ENCODE measurements around the gene SRP72.
"Not testable (repeated sequence)": the region's sequence is repeated elsewhere in the genome, so short reads cannot be mapped to it uniquely, and the experiment has no call there.

Gene SRP72

DNA sequence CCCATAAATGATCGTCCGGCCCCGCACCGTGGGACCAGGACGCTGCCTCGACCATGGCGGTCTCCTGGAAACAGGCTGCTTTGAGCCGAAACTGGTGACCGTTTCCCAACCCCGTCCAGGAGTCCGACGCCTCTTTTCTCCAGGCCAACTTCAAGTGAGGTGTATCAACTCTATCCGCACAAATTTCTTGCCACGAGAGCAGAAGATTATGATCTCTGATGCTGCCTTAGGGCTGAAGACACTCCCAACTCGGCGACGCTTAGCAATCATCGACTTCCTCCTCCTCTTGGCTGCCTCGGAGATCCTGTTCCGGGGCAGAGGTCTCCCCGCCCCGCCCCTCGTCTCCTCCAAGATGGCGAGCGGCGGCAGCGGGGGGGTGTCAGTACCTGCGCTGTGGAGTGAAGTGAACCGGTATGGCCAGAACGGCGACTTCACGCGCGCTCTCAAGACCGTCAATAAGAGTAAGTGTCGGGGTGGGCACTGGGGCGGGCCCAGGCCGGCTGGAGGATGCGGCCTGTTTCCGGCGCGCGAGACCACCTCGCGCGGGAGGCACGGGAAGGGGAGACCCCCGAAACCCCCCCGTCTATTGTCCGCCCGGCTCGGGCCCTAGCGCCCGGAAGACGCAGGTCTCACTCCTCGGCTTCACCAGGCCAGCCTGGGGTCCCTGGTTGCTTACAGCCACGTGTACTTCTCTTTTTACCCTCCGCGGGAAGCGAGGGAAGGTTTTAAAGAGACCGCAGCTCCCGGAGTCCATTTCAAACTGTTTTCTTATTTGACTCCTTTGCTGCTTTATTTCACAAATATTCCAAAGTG lies at the start of gene SRP72:
TSS of gene SRP72 (plus strand) at position 334 of the 813 bp plus-strand sequence. CDS start at position 353, 19 bp downstream.
- peak; percentile 91 for DNase-seq

DNA sequence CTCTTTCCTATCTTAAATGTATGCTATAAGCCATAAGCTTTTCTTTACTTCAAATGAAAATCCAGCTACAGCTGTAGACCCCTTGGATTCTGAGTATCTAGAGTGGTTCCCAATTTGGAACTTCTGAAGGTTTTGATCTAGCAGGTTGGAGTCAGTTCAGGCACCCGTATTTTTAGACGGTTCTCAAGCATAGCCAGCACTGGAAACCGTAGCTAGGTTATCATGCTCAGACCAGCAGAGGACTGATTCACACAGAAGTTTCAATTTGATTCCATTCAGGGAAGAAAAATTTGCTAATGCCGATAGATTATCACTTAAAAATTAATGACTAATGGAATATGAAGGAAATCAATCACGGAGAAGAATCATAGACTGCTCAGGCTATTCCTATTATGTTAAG lies 43.2 kb upstream of the SRP72 start:
- no peak for DNase-seq

DNA sequence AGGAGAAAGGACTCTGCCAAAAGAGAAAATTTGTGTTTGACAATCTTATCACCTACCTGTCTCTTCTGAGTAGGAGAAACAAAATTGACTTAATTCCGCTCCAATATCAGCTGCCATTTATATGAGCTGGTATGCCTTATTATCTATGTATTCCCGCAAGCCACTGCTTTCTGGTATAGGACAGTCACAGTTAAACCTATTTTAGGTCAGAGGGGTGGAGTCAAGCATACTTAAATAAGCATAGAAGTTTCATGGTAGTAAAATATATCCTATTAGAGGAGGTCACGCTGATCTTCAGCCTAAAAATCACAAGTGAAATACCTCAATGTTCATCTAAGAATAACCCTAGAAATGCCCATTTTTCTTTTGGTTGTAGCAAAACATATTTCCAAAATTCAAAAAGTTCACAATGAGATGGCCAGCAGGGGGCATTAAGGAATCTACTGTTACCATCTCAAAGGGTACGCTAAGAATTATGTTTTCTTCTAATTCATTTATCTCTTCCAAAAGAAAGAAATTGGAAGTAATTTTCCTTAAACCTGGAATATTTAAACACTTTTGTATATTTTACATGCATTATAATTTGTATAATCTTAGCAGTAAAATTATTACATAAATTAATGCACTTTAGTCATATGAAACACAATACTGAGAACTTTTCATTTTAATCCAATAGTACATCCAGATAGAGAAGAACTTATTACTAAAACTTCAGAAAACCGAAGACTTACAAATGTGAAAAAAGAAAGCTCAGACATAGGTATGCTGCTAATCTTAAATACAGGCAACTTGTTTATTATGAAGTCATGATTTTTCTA lies 42.5 kb upstream of the SRP72 start:
- DNase-seq = peak; percentile 59

DNA sequence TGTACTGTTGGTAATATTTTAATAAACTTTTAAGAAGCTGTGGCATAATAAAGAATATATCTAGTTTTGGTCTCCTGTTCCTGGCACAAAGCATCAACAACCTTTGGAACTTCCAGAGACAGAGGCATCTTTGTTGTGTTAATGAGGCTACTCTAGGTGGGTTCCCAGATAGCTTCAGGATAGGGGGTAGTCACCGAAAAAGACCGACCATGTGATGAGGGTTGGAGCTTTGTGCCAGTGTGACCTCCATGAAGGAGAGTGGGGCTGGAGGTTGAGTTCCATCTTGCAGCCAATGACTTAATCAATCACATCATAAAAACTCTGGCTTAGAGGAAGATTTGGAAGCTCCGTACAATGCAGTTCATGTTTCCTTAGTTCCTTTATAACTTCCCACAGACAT lies 41.9 kb upstream of the SRP72 start:
- no peak for DNase-seq

- no peak for DNase-seq
Measured at GRCh38 chr4:56426273-56426672, 41.1 kb upstream of the SRP72 start.

- no peak for DNase-seq
Measured at GRCh38 chr4:56427179-56427578, 40.2 kb upstream of the SRP72 start.

- no peak for DNase-seq
Measured at GRCh38 chr4:56430203-56430602, 37.2 kb upstream of the SRP72 start.

DNA sequence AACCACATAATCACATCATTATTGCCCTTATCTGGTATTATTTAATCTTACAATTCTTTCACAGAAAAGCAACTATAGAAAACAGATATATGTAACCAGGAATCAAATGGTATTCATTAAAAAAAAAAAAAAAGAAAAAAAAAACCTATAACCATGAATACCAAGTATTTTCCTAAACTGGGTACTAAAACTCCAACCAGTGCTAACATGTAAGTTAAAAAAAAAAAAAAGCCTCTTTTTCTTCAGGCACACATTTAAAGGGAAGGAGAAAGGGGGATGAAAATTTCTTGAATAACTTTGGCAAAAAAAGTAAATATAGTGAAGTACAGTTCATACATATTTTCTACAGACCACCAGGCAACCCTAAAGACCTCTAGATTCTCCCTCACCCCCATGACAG lies 34.1 kb upstream of the SRP72 start:
- no peak for DNase-seq

DNA sequence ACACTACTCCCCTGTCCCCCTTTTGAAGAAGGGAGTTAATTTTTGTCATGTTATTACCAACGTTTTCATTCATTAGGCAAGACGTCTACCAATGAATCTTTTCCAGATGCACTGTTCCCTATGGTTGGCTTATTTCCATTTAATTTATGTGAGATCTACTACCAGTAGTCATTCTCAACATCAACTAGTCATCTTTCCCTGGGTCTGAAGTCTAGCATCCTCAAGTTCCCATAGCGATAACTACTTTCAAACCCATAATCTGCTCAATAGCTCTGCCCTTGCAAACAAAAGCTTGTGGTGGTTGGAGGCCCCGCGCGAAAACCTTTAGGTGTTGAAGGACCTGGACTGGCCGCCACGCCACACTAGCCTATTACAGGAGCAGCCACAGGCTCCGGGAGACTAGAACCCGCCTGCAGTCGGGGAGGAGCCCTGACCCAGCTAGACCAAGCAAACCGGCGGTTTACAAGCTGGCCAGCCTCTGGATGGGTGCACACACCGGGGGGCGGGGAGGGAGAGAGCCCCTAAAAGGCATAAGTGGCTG lies 32.7 kb upstream of the SRP72 start:
- DNase-seq = no peak

- peak; percentile 98 for DNase-seq
Measured at GRCh38 chr4:56435140-56435926, 32.1 kb upstream of the SRP72 start, which contains the start of gene PPAT. Gene PPAT, minus strand, starts transcription at chr4:56435615. Its CDS starts 138 bp downstream, at chr4:56435477.

GRCh38 chr4:56438766-56439165 lies 28.7 kb upstream of the SRP72 start:
- DNase-seq = no peak

DNA sequence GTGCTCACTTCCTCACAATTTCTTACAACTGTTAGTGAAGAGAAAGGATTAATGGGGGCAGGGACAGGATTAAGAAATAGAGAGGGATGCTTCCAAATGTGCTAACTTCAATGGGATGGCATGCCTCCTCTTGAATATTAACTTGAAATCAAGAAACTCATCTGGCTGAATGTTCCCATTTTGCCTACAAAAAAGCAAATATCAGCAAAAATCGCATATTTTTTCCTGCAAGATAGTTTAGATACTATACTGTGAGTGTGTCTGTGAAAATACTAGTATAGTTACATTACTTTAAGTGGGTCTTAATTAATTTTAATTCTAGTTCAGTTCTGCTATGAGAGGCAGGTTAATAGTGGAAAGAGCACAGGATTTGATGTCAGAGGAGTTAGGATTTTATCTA lies 26.4 kb upstream of the SRP72 start:
- no peak for DNase-seq

DNA sequence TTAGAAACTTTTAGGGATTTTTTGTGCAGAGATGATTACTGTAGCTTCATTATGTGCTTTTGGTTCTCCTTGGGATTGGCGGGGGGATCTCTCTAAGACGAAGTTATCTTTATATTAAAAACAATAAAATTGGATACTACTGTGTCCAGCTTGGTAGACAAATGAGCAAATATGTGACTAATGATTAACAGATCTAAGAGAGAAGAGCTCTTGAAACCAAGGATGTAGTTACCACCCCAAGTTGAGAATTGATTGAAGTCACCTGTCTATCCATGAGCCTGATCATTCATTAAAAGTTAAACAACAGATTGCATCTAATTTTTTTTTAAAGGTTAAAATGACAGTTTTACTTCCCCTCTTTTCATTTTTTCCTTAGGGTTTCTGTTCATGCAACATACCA lies 22.7 kb upstream of the SRP72 start:
- DNase-seq = no peak

DNA sequence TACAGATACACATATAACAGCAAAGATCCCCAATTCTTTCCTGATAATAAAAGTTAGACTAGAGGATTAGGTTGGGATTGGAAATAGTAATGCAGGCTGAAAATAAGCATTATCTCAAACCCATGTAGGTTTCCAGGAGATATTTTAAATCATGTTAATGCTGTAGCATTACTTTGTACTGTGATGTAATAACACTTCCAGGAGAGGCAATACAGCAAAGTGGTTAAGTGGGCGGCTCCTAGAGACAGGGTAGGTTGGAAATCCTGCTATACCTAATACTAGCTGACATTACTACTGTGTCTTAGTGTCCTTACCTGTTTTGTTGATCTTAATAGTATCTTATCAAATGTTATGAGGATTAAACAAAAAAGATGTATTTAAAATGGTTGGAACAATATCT lies 21.7 kb upstream of the SRP72 start:
- no peak for DNase-seq

DNA sequence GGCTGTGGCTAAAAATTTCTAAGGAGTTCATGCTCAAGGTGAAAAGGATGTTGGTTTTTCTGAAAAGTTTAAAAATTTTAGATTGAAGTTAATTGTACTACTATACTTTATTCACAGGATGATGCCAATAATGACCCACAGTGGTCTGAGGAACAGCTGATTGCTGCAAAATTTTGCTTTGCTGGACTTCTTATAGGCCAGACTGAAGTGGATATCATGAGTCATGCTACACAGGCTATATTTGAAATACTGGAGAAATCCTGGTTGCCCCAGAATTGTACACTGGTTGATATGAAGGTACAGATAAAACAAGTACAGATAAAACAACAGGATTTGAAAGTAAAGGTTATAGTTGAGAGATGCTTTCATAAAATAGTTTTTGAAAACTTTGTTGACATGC lies 19.1 kb upstream of the SRP72 start:
- DNase-seq = no peak

GRCh38 chr4:56449475-56449874 lies 17.9 kb upstream of the SRP72 start:
- DNase-seq = not testable (repeated sequence)

GRCh38 chr4:56450342-56450741 lies 17.1 kb upstream of the SRP72 start:
- DNase-seq = no peak

GRCh38 chr4:56460085-56460484 lies 7.3 kb upstream of the SRP72 start:
- no peak for DNase-seq

GRCh38 chr4:56462157-56462556 lies 5.3 kb upstream of the SRP72 start:
- DNase-seq = no peak

DNA sequence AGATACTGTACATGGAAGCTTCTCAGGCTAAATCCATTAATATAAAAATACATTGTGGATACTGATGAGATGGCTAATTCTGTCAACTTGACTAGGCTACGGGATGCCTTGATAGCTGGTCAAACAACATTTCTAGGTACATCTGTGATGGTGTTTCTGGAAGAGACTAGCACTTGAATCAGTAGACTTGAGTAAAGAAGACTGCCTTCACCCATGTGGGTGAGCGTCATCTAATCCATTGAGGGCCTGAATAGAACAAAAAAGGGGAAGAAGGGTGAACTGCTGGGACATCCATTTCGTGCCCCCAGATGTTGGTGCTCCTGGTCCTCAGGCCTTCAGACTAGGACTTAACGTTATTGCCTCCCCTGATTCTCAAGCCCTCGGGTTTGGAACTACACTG lies 3.7 kb upstream of the SRP72 start:
- DNase-seq = no peak

GRCh38 chr4:56464581-56464980 lies 2.8 kb upstream of the SRP72 start:
- DNase-seq = no peak

DNA sequence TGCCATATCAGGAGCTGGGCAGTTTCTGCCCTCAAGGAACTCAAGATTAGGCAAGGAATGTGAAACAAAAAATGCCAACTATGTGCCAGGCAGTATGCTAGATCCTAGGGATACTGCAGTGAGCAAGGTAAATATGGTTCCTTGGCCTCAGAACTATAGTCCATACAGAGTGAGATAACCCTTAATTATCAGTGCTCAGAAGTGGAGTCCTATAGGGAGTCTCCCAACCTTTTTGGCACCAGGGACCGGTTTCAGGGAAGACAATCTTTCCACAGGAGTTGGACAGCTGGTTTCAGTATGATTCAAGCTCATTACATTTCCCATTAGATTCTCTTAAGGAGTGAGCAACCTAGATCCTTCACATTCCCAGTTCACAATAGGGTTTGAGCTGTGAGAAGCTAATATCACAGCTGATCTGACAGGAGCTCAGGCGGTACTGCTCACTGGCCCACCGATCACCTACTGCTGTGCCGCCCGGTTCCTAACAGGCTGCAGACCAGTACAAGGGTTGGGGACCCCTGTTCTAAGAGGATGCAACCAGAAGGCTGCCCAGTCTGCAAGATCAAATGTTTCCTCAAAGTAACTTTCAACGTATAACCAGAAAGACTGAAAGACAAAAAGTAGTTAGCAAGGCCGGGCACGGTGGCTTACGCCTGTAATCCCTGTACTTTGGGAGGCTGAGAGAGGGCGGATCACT lies 1.7 kb upstream of the SRP72 start:
- DNase-seq = no peak

Data from CD4-positive, alpha-beta T cell treated with Interleukin-12 subunit alpha and Interleukin-12 subunit beta, for 1 hour (primary cell).